ENCODE measurements around the gene CSNK2A3. TPM values are rescaled to one million over a fixed set of nuclear protein-coding genes. Genes with fewer than 3 reads are reported as not detected.

CSNK2A3 gene
- total RNA-seq, 4 donors from 2014 or later: 0.90 to 3.3 (median 2.9) TPM; not detected in 1

DNA sequence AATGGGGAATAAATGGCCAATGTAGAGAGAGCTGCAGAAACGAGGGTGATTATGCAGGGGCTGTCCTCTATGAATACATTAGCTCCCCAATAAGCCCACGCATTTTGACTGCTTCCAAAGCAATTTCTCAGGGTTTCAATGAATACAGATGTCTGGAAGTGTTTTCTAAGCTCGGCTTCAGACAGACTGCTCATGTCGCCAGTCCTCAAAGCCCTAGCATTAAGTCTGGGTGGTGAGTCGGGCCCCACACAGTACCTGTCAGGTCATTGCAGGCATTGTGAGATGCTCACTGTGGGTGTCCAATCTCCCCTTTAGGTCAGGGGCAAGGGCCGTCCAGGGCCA lies 17.9 kb upstream of the CSNK2A3 start:
- peaks cover 0 to 3% (median 0%) of the 10 kb centered on the region in 3 donors for H3K36me3 ChIP-seq
- H3K27me3 ChIP-seq: no peaks in the 10 kb centered on the region
- H3K27ac ChIP-seq: no peak overlapping the region
- peaks cover 0 to 6% (median 0%) of the 10 kb centered on the region in 4 donors for H3K9me3 ChIP-seq
- TF ChIP-seq, protein P1, sequence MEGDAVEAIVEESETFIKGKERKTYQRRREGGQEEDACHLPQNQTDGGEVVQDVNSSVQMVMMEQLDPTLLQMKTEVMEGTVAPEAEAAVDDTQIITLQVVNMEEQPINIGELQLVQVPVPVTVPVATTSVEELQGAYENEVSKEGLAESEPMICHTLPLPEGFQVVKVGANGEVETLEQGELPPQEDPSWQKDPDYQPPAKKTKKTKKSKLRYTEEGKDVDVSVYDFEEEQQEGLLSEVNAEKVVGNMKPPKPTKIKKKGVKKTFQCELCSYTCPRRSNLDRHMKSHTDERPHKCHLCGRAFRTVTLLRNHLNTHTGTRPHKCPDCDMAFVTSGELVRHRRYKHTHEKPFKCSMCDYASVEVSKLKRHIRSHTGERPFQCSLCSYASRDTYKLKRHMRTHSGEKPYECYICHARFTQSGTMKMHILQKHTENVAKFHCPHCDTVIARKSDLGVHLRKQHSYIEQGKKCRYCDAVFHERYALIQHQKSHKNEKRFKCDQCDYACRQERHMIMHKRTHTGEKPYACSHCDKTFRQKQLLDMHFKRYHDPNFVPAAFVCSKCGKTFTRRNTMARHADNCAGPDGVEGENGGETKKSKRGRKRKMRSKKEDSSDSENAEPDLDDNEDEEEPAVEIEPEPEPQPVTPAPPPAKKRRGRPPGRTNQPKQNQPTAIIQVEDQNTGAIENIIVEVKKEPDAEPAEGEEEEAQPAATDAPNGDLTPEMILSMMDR (IDR thresholded peaks at IDR 0.05): no peak
- TF ChIP-seq POLR2A (IDR thresholded peaks at IDR 0.05): no peak
- TF ChIP-seq EP300 (IDR thresholded peaks at IDR 0.05): no peak
- no peak for DNase-seq (ENCODE audit: low spot score in 2 of 2)
- peaks cover 0 to 10% (median 0%) of the 10 kb centered on the region in 4 donors for H3K4me1 ChIP-seq
- 60 to 61% methylated on average over 6 of the region's 6 CpGs for WGBS, 2 donors
- H3K4me3 ChIP-seq: no peak overlapping the region

DNA sequence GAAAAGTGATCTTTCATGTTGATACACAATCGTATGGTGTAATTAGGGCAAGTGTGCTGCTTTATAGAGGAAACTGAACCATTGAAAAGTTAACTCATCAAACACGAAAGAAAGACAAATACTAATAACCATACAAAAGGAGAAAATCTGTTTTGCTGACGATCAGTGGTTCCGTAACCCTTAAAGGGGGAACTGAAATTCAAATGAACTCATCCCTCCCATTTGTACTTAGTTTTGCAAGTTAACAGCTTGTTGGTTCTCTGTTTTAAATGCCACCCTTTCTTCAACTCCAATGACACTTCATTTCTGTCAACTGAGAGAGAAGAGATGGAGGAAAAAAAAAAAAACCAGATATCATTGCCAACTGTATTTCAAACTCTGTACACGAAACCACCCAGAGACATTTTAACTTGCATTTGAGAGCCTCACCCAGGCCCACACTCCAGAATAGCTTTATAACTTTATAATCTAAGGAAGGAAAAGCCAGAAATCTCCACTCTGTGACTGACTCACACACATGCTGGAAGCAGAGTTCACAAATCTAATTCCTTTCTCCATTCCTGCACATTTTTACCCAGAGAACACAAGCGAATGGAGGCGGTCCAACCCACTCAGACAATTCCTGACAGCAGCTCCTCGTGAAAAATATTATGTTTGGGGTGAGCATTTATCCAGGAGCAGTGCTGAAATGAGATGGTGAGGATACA lies 17.4 kb upstream of the CSNK2A3 start:
- Histone ChIP-seq H3K9me3 (peaks cover 0 to 6% (median 0%) of the 10 kb centered on the region in 4 donors), H3K27ac (no peak overlapping the region), H3K27me3 (no peaks in the 10 kb centered on the region), H3K36me3 (peaks cover 0 to 3% (median 0%) of the 10 kb centered on the region in 3 donors), H3K4me1 (peaks cover 0 to 10% (median 0%) of the 10 kb centered on the region in 4 donors), H3K4me3 (no peak overlapping the region)
- TF ChIP-seq EP300 (IDR thresholded peaks at IDR 0.05) (no peak), POLR2A (IDR thresholded peaks at IDR 0.05) (no peak)
- TF ChIP-seq, protein P1 (IDR thresholded peaks at IDR 0.05): no peak
- DNase-seq (ENCODE audit: low spot score in 2 of 2): no peak
- 45 to 55% methylated on average over 8 of the region's 8 CpGs for WGBS, 2 donors

DNA sequence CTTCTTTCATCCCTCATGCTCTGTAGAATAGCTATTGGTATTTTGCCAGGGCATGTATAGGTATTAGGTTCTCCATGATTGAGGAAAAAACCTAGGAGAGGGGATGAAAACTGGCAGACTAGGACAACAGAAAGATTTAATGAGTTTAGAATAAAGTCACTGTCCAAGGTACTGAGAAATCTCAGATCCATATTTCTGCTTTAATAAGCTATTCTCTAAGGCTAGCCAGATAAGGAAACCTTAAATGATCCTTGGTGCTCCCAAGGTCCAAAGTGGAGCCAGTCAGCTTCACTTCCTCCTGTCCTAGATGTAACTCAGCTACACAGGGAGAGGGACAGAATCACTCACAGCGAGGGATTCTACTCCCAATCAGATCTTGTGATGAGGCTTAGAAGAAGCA lies 13.7 kb upstream of the CSNK2A3 start:
- Histone ChIP-seq H3K36me3 (peaks cover 0 to 3% (median 0%) of the 10 kb centered on the region in 3 donors), H3K9me3 (peaks cover 0 to 6% (median 0%) of the 10 kb centered on the region in 4 donors), H3K27me3 (no peaks in the 10 kb centered on the region), H3K4me3 (no peak overlapping the region), H3K27ac (no peak overlapping the region), H3K4me1 (peaks cover 0 to 10% (median 0%) of the 10 kb centered on the region in 4 donors)
- TF ChIP-seq, protein P1 (IDR thresholded peaks at IDR 0.05): no peak
- TF ChIP-seq EP300 (IDR thresholded peaks at IDR 0.05) (no peak), POLR2A (IDR thresholded peaks at IDR 0.05) (no peak)
- no peak for DNase-seq (ENCODE audit: low spot score in 2 of 2)
- WGBS, 2 donors: 85 to 95% methylated on average over 1 of the region's 1 CpG

DNA sequence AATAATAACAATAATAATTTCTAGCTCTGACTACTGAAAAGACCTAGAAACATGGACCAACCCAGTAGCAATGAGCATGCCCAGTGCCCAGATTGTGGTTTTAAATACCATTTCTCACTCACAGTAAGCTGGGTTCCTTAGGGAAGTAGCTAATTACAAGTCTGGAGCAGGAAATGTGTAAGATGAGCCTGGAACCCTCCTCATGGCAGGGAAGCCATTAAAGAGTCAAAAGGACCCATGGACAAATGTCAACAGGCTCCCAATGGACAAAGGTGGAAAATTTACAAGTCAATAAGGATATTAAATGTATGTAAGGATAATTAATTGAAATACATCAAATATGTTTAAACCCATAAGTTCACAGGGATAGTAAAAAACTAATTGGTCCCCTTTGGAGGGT lies 10.6 kb upstream of the CSNK2A3 start:
- TF ChIP-seq EP300 (IDR thresholded peaks at IDR 0.05): no peak
- TF ChIP-seq, protein P1 (IDR thresholded peaks at IDR 0.05): no peak
- TF ChIP-seq POLR2A (IDR thresholded peaks at IDR 0.05): no peak
- no peak for DNase-seq (ENCODE audit: low spot score in 2 of 2)
- H3K27ac ChIP-seq: no peak overlapping the region
- H3K27me3 ChIP-seq: no peaks in the 10 kb centered on the region
- H3K4me3 ChIP-seq: no peak overlapping the region
- H3K9me3 ChIP-seq: peaks cover 0 to 6% (median 0%) of the 10 kb centered on the region in 4 donors
- peaks cover 0 to 6% (median 0%) of the 10 kb centered on the region in 4 donors for H3K4me1 ChIP-seq
- no peaks in the 10 kb centered on the region for H3K36me3 ChIP-seq

DNA sequence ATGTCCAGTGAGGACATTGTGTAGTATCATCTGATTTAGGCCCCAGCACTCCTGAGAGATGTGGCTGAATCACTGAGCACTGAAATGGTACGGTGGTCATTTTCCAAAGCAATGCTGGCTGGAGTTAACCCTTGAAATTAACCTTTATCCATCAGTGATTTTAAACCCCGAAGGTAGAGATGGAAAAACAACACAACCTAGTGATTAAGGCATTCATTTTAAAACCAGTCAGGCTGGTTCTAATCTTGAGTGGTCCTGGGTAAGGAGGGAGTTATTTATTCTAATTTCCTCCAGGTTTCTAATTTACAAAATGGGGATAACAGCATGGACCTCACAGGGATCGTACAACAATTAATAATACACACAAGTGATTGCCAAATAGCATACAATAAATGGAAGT lies 6.6 kb upstream of the CSNK2A3 start:
- 78 to 91% methylated on average over 3 of the region's 3 CpGs for WGBS, 2 donors
- TF ChIP-seq POLR2A (IDR thresholded peaks at IDR 0.05): no peak
- TF ChIP-seq, protein P1 (IDR thresholded peaks at IDR 0.05): no peak
- TF ChIP-seq EP300 (IDR thresholded peaks at IDR 0.05): no peak
- H3K4me1 ChIP-seq: peaks cover 0 to 10% (median 0%) of the 10 kb centered on the region in 4 donors

More for the DNA sequence above, 6.6 kb upstream of the CSNK2A3 start:
- H3K27ac ChIP-seq: no peak overlapping the region
- no peak overlapping the region for H3K4me3 ChIP-seq
- DNase-seq (ENCODE audit: low spot score in 2 of 2): no peak
- H3K9me3 ChIP-seq: no peaks in the 10 kb centered on the region
- H3K27me3 ChIP-seq: no peaks in the 10 kb centered on the region
- no peaks in the 10 kb centered on the region for H3K36me3 ChIP-seq

Data from tibial nerve (tissue), 4 donors.